GM19035 (cell line): ENCODE data around the gene GLTPD2.

ENCODE experiments used
- ATAC-seq: cut with Tn5 transposase; IDR thresholded peaks from one replicate; pipeline ENCODE4 v1.9.1; 2021; ENCODE audit not compliant: unreplicated experiment

GLTPD2 gene

GRCh38 chr17:4807605-4808377, 19.0 kb downstream of the GLTPD2 start:
- ATAC-seq = no peak

- ATAC-seq = no peak
Observed at GRCh38 chr17:4808378-4808767, 19.6 kb downstream of the GLTPD2 start.

GRCh38 chr17:4810696-4811290, 22.0 kb downstream of the GLTPD2 start:
- no peak for ATAC-seq

- no peak for ATAC-seq
Observed at GRCh38 chr17:4811471-4811870, 22.7 kb downstream of the GLTPD2 start.

- no peak for ATAC-seq
Observed at GRCh38 chr17:4812690-4813089, 23.9 kb downstream of the GLTPD2 start.

GRCh38 chr17:4815043-4815675, 26.4 kb downstream of the GLTPD2 start:
- no peak for ATAC-seq

- no peak for ATAC-seq
Observed at GRCh38 chr17:4816826-4817225, 28.1 kb downstream of the GLTPD2 start.

GRCh38 chr17:4818276-4818675, 29.5 kb downstream of the GLTPD2 start:
- ATAC-seq = no peak

- ATAC-seq = no peak
Observed at GRCh38 chr17:4822835-4823234, 34.1 kb downstream of the GLTPD2 start.

GRCh38 chr17:4823373-4824089, 34.8 kb downstream of the GLTPD2 start:
- ATAC-seq = no peak

- no peak for ATAC-seq
Observed at GRCh38 chr17:4827399-4827798, 38.6 kb downstream of the GLTPD2 start.

- peak; percentile 18 for ATAC-seq
Observed at GRCh38 chr17:4832829-4833177, 44.0 kb downstream of the GLTPD2 start.

GRCh38 chr17:4833178-4833940, 44.6 kb downstream of the GLTPD2 start, which contains the start of gene MINK1:
TSS of gene MINK1 (plus strand) at chr17:4833340. CDS start at chr17:4833584, 244 bp downstream.
- ATAC-seq = peak; percentile 91

GRCh38 chr17:4833941-4834680, 45.3 kb downstream of the GLTPD2 start:
- no peak for ATAC-seq

GRCh38 chr17:4834681-4835020, 45.9 kb downstream of the GLTPD2 start:
- ATAC-seq = no peak

GRCh38 chr17:4836221-4836620, 47.5 kb downstream of the GLTPD2 start:
- no peak for ATAC-seq

GRCh38 chr17:4837471-4838308, 48.9 kb downstream of the GLTPD2 start:
- ATAC-seq = no peak

- ATAC-seq = no peak
Observed at GRCh38 chr17:4838309-4838785, 49.6 kb downstream of the GLTPD2 start.

- no peak for ATAC-seq
Observed at GRCh38 chr17:4839221-4839620, 50.5 kb downstream of the GLTPD2 start.
